Endothelial cell of umbilical vein (primary cell): Measurements from ENCODE around the gene ETV3L. TPM values are rescaled to one million over a fixed set of nuclear protein-coding genes. Genes with fewer than 3 reads are reported as not detected.

Source experiments
- BruUV-seq: library from RNA; stranded (reverse); fragments of 400-500 nt; replicated peaks from 2 replicates; lab custom pipeline; 2021; lab: Mats Ljungman, UMichigan
- CTCF ChIA-PET: fragments of 300-600, 350-600 bp; sonication (Branson Sonifier 250); formaldehyde crosslinking; loops from one replicate; lab custom pipeline; 2021; ENCODE audit warnings: antibody characterized with exemption, inconsistent platforms; lab: Charles Lee
- POLR2A ChIA-PET: fragments of 300-600, 350-600 bp; sonication (Branson Sonifier 250); formaldehyde crosslinking; loops from one replicate; lab custom pipeline; 2021; ENCODE audit warnings: antibody characterized with exemption, inconsistent platforms; lab: Charles Lee
- DNase-seq: peaks from one replicate; pipeline ENCODE4 v3.0.0-alpha.2; 2011; ENCODE audit warnings: low read depth, low spot score
- FAIRE-seq: peaks from 2 replicates; lab custom pipeline; 2011; peaks lifted over from hg19 to GRCh38; lab: Jason Lieb, UNC
- H2AFZ ChIP-seq: 2 replicates; pipeline ENCODE4 v1.6.0; 2012; ENCODE audit warnings: low read depth, low read length, control low read depth, inconsistent platforms
- H3K27ac ChIP-seq: 2 replicates; pipeline ENCODE4 v1.5.1; 2011; ENCODE audit warnings: low read depth, mild to moderate bottlenecking, control low read depth, low read length, moderate library complexity; ENCODE audit not compliant: insufficient read depth
- H3K27me3 ChIP-seq, 2 experiments: 2 replicates each; pipeline versions ENCODE4 v1.6.0 to v1.6.1; 2011; ENCODE audit warnings: low read length in 2 of 2, mixed read lengths in 1 of 2; ENCODE audit not compliant: control insufficient read depth in 2 of 2, insufficient read depth in 2 of 2
- H3K36me3 ChIP-seq, 2 experiments: 2 replicates in 1 of 2; 3 replicates in 1 of 2; pipeline ENCODE4 v1.5.1; 2011; ENCODE audit warnings: low read length in 2 of 2, mild to moderate bottlenecking in 1 of 2, moderate library complexity in 1 of 2; ENCODE audit not compliant: control insufficient read depth in 2 of 2, insufficient read depth in 2 of 2; ENCODE audit errors: extremely low read depth in 1 of 2
- H3K4me1 ChIP-seq: 3 replicates; pipeline ENCODE4 v1.5.1; 2011; ENCODE audit warnings: mild to moderate bottlenecking, low read length; ENCODE audit not compliant: control insufficient read depth, insufficient read depth; ENCODE audit errors: extremely low read depth
- H3K4me2 ChIP-seq: 2 replicates; pipeline ENCODE4 v1.6.1; 2011; ENCODE audit warnings: low read length, control low read depth, mixed read lengths; ENCODE audit not compliant: insufficient read depth
- H3K4me3 ChIP-seq, 3 experiments: fragments of 200-600 bp in 1 of 3; sonication (generic), shearing (Covaris generic) in 1 of 3; replicated peaks in 1 of 3; 2 replicates each; pipeline ENCODE4 v1.5.1; 2011 to 2016; ENCODE audit warnings: control low read depth in 3 of 3, low read length in 3 of 3, mild to moderate bottlenecking in 2 of 3, inconsistent platforms in 1 of 3, low read depth in 1 of 3, moderate library complexity in 1 of 3; ENCODE audit not compliant: insufficient read depth in 1 of 3
- H3K79me2 ChIP-seq: 2 replicates; pipeline ENCODE4 v1.6.0; 2012; ENCODE audit warnings: low read length, inconsistent platforms; ENCODE audit not compliant: control insufficient read depth, insufficient read depth
- H3K9ac ChIP-seq: replicated peaks from 2 replicates; pipeline ENCODE3; 2011; ENCODE audit warnings: low read length, control low read depth; ENCODE audit not compliant: insufficient read depth; ENCODE audit errors: extremely low read depth
- H3K9me1 ChIP-seq: replicated peaks from 3 replicates; pipeline ENCODE4 v1.6.0; 2011; ENCODE audit warnings: mild to moderate bottlenecking, low read length; ENCODE audit not compliant: control insufficient read depth, insufficient read depth; ENCODE audit errors: extremely low read depth
- H3K9me3 ChIP-seq: replicated peaks from 2 replicates; pipeline ENCODE4 v1.5.1; 2012; ENCODE audit warnings: low read length, inconsistent platforms; ENCODE audit not compliant: control insufficient read depth, insufficient read depth
- H4K20me1 ChIP-seq: replicated peaks from 2 replicates; pipeline ENCODE3; 2011; ENCODE audit warnings: mild to moderate bottlenecking, low read length; ENCODE audit not compliant: control insufficient read depth, insufficient read depth; ENCODE audit errors: extremely low read depth
- EZH2 ChIP-seq: IDR thresholded peaks from 2 replicates; pipeline ENCODE4 v1.6.1; 2012; ENCODE audit warnings: borderline replicate concordance, low read depth, mild to moderate bottlenecking, moderate library complexity, low read length, inconsistent platforms; ENCODE audit not compliant: severe bottlenecking
- FOS ChIP-seq: IDR thresholded peaks from 2 replicates; pipeline ENCODE4 v1.6.1; 2011; ENCODE audit warnings: mild to moderate bottlenecking, low read length, moderate library complexity, borderline replicate concordance; ENCODE audit not compliant: insufficient read depth
- GATA2 ChIP-seq: IDR thresholded peaks from 2 replicates; pipeline ENCODE4 v1.7.0; 2011; ENCODE audit warnings: low read depth, mild to moderate bottlenecking, moderate library complexity, mixed read lengths, low read length; ENCODE audit not compliant: insufficient read length, insufficient read depth
- JUN ChIP-seq: IDR thresholded peaks from 2 replicates; pipeline ENCODE4 v1.6.1; 2011; ENCODE audit warnings: borderline replicate concordance, low read depth; ENCODE audit not compliant: insufficient read length, insufficient read depth
- MYC ChIP-seq: IDR thresholded peaks from one replicate; pipeline ENCODE4 v1.6.1; 2011; ENCODE audit warnings: mild to moderate bottlenecking, low read depth, low read length
- POLR2A ChIP-seq: IDR thresholded peaks from 2 replicates; pipeline ENCODE4 v1.6.1; 2012; ENCODE audit warnings: low read depth, mild to moderate bottlenecking, control low read depth, low read length
- POLR2AphosphoS5 ChIP-seq: IDR thresholded peaks from 2 replicates; pipeline ENCODE4 v1.6.1; 2012; ENCODE audit warnings: low read depth, mild to moderate bottlenecking, control low read depth, low read length, moderate library complexity; ENCODE audit not compliant: insufficient read depth
- dilution Hi-C: fragments of 300-500 bp; cut with MboI; formaldehyde crosslinking; loops from one replicate; pipeline ENCODE4 v1.15.0; 2019; ENCODE audit warnings: low sequenced_read_pairs; ENCODE audit not compliant: extremely low pct_ligation_motif_present
- intact Hi-C: fragments of 100-400 bp; cut with micrococcal nuclease; formaldehyde crosslinking; loops from one replicate; pipeline ENCODE4 v1.10.0; 2022
- polyA plus RNA-seq, 4 experiments: library from polyadenylated mRNA; depleted of rRNA in 3 of 4; stranded (reverse) in 3 of 4; unstranded in 1 of 4; fragments of >200 nt; gene quantifications; 2 replicates each; pipeline versions ENCODE4 v1.2.1 to v1.2.3, GENCODE V29; 2011 to 2012; ENCODE audit warnings: missing spikeins in 1 of 4
- total RNA-seq: library from RNA; stranded (reverse); gene quantifications from 2 replicates; pipeline ENCODE4 v1.2.3, GENCODE V29; 2021
- TF ChIP-seq, protein P1 (sequence below): IDR thresholded peaks from 2 replicates; pipeline ENCODE4 v1.6.1; 2011; ENCODE audit not compliant: insufficient read depth, insufficient read length
- TF ChIP-seq, protein P2 (sequence below), 2 donors: IDR thresholded peaks; 1 replicate in 1 of 2; 2 replicates in 1 of 2; pipeline ENCODE4 v1.5.1; 2011; ENCODE audit warnings: low read length in 2 of 2, mild to moderate bottlenecking in 2 of 2, moderate library complexity in 2 of 2, control low read depth in 1 of 2, inconsistent platforms in 1 of 2, low read depth in 1 of 2; ENCODE audit not compliant: insufficient read depth in 1 of 2; ENCODE audit errors: extremely low read depth in 1 of 2

ETV3L gene
- total and polyA plus RNA-seq, 2 donors (not counting 3 experiments of a cell fraction or from before 2014, with no cell fraction given), result not detected

DNA sequence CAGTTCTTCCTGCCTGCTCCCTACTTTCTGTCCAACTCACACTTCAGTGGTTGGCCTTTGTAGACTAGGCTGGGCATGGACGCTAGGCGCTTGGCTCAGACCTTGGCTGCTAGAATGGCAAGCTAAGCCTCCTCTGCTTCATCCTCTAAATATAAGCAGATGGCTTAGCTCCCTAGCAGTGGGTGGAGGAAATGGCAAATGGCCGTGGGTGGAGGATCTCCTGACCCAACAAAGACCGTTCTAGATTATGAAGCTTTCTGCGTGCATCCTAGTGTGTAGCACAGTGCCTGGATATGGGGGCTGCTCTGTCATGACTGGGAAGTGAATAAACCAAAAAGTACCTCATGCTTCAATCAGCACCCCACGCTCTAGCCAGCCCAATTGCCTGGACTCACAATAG, 10.4 kb upstream of the ETV3L start:
- H3K4me1 ChIP-seq, result peaks cover 11% of the 10 kb centered on the region
- H2AFZ ChIP-seq, result no peak overlapping the region
- no peak overlapping the region for H3K9ac ChIP-seq
- dilution Hi-C loops (no loop called here), intact Hi-C loops (no loop called here)
- no peaks in the 10 kb centered on the region for H3K79me2 ChIP-seq
- H3K27me3 ChIP-seq, result peaks cover 9 to 16% of the 10 kb centered on the region in 2 experiments
- no peak for TF ChIP-seq EZH2
- no peak for TF ChIP-seq JUN
- no peak for TF ChIP-seq POLR2AphosphoS5
- TF ChIP-seq POLR2A, result no peak
- no peak for TF ChIP-seq FOS
- TF ChIP-seq, protein P1, sequence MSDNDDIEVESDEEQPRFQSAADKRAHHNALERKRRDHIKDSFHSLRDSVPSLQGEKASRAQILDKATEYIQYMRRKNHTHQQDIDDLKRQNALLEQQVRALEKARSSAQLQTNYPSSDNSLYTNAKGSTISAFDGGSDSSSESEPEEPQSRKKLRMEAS, result no peak
- TF ChIP-seq GATA2, result no peak
- H3K27ac ChIP-seq, result no peak overlapping the region
- no peaks in the 10 kb centered on the region for H3K36me3 ChIP-seq
- no peak for FAIRE-seq
- BruUV-seq, result no TSS peak
- no peaks in the 10 kb centered on the region for H3K9me1 ChIP-seq
- H3K4me3 ChIP-seq, result no peak overlapping the region
- H4K20me1 ChIP-seq, result no peaks in the 10 kb centered on the region
- ChIA-PET POLR2A (no interaction called here), CTCF (interaction anchor here (0.6 to 14.4 kb wide), 8 partner anchors 12 to 59 kb away, joined by 3 to 160 read pairs (median 5); no protein-coding TSS in a partner anchor)
- no peak overlapping the region for H3K4me2 ChIP-seq
- H3K9me3 ChIP-seq, result no peaks in the 10 kb centered on the region
- DNase-seq, result no peak

DNA sequence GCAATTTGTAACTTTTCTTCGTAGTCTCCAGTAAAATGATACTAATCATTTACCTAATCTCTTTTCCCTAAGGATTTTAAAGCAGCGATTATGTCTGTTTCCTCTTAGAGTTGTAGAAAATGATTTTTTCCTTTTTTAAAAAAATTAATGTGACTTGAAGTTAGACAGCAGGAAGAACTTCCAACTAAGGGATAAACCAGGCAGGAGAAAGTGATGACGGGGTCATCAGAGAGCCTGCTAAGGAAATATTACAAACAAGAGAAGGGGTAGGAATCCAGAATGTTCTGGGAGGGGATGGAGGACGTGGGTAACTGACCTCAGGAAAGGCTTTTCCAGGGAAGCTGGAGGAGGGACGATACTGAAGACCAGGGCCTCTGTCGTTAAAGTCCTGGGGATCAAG, 8.8 kb upstream of the ETV3L start:
- Histone ChIP-seq H3K36me3 (no peaks in the 10 kb centered on the region), H3K79me2 (no peaks in the 10 kb centered on the region), H2AFZ (no peak overlapping the region), H3K27me3 (peaks cover 9 to 14% of the 10 kb centered on the region in 2 experiments), H3K4me1 (peaks cover 11% of the 10 kb centered on the region), H3K4me2 (no peak overlapping the region), H3K9me1 (no peaks in the 10 kb centered on the region), H4K20me1 (no peaks in the 10 kb centered on the region), H3K27ac (no peak overlapping the region), H3K9me3 (no peaks in the 10 kb centered on the region), H3K9ac (no peak overlapping the region), H3K4me3 (no peak overlapping the region)
- DNase-seq, result no peak
- ChIA-PET CTCF (interaction anchor here (14.4 kb wide), 1 partner anchor 18 kb away, joined by 160 read pairs; no protein-coding TSS in a partner anchor), POLR2A (no interaction called here)
- intact Hi-C loops (no loop called here), dilution Hi-C loops (no loop called here)
- TF ChIP-seq POLR2AphosphoS5, result no peak
- TF ChIP-seq, protein P1, result no peak
- no peak for TF ChIP-seq MYC
- no peak for TF ChIP-seq EZH2
- no peak for TF ChIP-seq JUN
- no peak for TF ChIP-seq GATA2
- no peak for TF ChIP-seq FOS
- TF ChIP-seq, protein P2, sequence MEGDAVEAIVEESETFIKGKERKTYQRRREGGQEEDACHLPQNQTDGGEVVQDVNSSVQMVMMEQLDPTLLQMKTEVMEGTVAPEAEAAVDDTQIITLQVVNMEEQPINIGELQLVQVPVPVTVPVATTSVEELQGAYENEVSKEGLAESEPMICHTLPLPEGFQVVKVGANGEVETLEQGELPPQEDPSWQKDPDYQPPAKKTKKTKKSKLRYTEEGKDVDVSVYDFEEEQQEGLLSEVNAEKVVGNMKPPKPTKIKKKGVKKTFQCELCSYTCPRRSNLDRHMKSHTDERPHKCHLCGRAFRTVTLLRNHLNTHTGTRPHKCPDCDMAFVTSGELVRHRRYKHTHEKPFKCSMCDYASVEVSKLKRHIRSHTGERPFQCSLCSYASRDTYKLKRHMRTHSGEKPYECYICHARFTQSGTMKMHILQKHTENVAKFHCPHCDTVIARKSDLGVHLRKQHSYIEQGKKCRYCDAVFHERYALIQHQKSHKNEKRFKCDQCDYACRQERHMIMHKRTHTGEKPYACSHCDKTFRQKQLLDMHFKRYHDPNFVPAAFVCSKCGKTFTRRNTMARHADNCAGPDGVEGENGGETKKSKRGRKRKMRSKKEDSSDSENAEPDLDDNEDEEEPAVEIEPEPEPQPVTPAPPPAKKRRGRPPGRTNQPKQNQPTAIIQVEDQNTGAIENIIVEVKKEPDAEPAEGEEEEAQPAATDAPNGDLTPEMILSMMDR (IDR thresholded peaks at IDR 0.05; ENCODE audit: extremely low read depth in 1 of 2, insufficient read depth in 1 of 2, low read depth in 1 of 2, low read length in 2 of 2), result no peak
- TF ChIP-seq POLR2A, result no peak
- no TSS peak for BruUV-seq
- no peak for FAIRE-seq
